ENCODE results near the gene WDR35.

WDR35 gene

GRCh38 chr2:19955544-19956422 is 34.1 kb downstream of the WDR35 start:
- TF ChIP-seq ZNF70 (CRISPR knock-in tag; IDR thresholded peaks at IDR 0.05) = no peak
- TF ChIP-seq TOX (CRISPR knock-in tag; IDR thresholded peaks at IDR 0.05; ENCODE audit: borderline replicate concordance) = no peak
- TF ChIP-seq OSR1 (CRISPR knock-in tag; IDR thresholded peaks at IDR 0.05) = no peak
- no peak for TF ChIP-seq POU6F1 (CRISPR knock-in tag; IDR thresholded peaks at IDR 0.05; ENCODE audit: borderline replicate concordance, low read depth)
- no peak for TF ChIP-seq GLIS3 (CRISPR knock-in tag; IDR thresholded peaks at IDR 0.05)
- no peak for TF ChIP-seq TSHZ2 (CRISPR knock-in tag; IDR thresholded peaks at IDR 0.05)
- TF ChIP-seq BACH2 (CRISPR knock-in tag; IDR thresholded peaks at IDR 0.05; ENCODE audit: borderline replicate concordance) = no peak
- TF ChIP-seq ZNF565 (CRISPR knock-in tag; conservative IDR thresholded peaks at IDR 0.05; ENCODE audit: low read depth) = no peak
- no peak for TF ChIP-seq ZFP30 (CRISPR knock-in tag; IDR thresholded peaks at IDR 0.05)
- no peak for TF ChIP-seq ZFP3 (CRISPR knock-in tag; IDR thresholded peaks at IDR 0.05)
- no peak for TF ChIP-seq SNAI2 (CRISPR knock-in tag; IDR thresholded peaks at IDR 0.05)
- no peak for TF ChIP-seq ISL1 (CRISPR knock-in tag; IDR thresholded peaks at IDR 0.05)
- no peak for TF ChIP-seq RARB (CRISPR knock-in tag; IDR thresholded peaks at IDR 0.05)
- no peak for TF ChIP-seq ZNF8 (CRISPR knock-in tag; IDR thresholded peaks at IDR 0.05)
- peak; percentile 100 for ATAC-seq

DNA sequence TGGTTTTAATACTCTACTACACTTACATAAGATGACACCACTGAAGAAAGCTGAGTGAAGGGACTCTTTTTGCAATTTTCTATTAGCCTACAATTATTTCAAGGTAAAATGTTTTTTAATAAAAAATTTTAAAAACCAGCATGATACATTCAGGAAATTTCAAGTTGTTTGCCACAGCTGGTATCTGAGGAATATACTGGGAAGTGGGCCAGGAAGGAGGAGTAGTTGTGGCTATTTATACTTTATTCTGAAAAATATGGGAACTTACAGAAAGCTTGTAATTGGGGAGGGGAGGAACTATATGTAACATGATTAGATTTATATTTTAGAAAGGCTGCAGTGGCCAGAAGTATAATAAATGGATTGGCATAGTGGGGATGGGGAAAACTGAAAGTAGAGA is 40.8 kb downstream of the WDR35 start:
- TF ChIP-seq OSR1 (CRISPR knock-in tag; IDR thresholded peaks at IDR 0.05) = no peak
- no peak for TF ChIP-seq ZNF8 (CRISPR knock-in tag; IDR thresholded peaks at IDR 0.05)
- TF ChIP-seq TCF4 (CRISPR knock-in tag; IDR thresholded peaks at IDR 0.05; ENCODE audit: borderline replicate concordance) = no peak
- no peak for TF ChIP-seq BACH2 (CRISPR knock-in tag; IDR thresholded peaks at IDR 0.05; ENCODE audit: borderline replicate concordance)
- no peak for TF ChIP-seq POU6F1 (CRISPR knock-in tag; IDR thresholded peaks at IDR 0.05; ENCODE audit: borderline replicate concordance, low read depth)
- no peak for TF ChIP-seq TOX (CRISPR knock-in tag; IDR thresholded peaks at IDR 0.05; ENCODE audit: borderline replicate concordance)
- TF ChIP-seq ARNTL (CRISPR knock-in tag; IDR thresholded peaks at IDR 0.05; ENCODE audit: borderline replicate concordance, low read depth) = no peak
- TF ChIP-seq ESRRG (CRISPR knock-in tag; IDR thresholded peaks at IDR 0.05) = no peak
- TF ChIP-seq, protein P1, sequence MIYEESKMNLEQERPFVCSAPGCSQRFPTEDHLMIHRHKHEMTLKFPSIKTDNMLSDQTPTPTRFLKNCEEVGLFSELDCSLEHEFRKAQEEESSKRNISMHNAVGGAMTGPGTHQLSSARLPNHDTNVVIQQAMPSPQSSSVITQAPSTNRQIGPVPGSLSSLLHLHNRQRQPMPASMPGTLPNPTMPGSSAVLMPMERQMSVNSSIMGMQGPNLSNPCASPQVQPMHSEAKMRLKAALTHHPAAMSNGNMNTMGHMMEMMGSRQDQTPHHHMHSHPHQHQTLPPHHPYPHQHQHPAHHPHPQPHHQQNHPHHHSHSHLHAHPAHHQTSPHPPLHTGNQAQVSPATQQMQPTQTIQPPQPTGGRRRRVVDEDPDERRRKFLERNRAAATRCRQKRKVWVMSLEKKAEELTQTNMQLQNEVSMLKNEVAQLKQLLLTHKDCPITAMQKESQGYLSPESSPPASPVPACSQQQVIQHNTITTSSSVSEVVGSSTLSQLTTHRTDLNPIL (CRISPR knock-in tag; IDR thresholded peaks at IDR 0.05; ENCODE audit: low read depth) = no peak
- TF ChIP-seq CSDC2 (CRISPR knock-in tag; IDR thresholded peaks at IDR 0.05) = no peak
- no peak for TF ChIP-seq PPARA (CRISPR knock-in tag; IDR thresholded peaks at IDR 0.05; ENCODE audit: borderline replicate concordance)
- TF ChIP-seq ZNF70 (CRISPR knock-in tag; IDR thresholded peaks at IDR 0.05) = no peak

GRCh38 chr2:19947184-19947940 is 42.5 kb downstream of the WDR35 start:
- ATAC-seq = no peak
- no peak for TF ChIP-seq ESRRG (CRISPR knock-in tag; IDR thresholded peaks at IDR 0.05)
- no peak for TF ChIP-seq ZFP30 (CRISPR knock-in tag; IDR thresholded peaks at IDR 0.05)
- TF ChIP-seq, protein P1 (CRISPR knock-in tag; IDR thresholded peaks at IDR 0.05; ENCODE audit: low read depth) = no peak
- no peak for TF ChIP-seq ARNTL (CRISPR knock-in tag; IDR thresholded peaks at IDR 0.05; ENCODE audit: borderline replicate concordance, low read depth)
- TF ChIP-seq, protein P2, sequence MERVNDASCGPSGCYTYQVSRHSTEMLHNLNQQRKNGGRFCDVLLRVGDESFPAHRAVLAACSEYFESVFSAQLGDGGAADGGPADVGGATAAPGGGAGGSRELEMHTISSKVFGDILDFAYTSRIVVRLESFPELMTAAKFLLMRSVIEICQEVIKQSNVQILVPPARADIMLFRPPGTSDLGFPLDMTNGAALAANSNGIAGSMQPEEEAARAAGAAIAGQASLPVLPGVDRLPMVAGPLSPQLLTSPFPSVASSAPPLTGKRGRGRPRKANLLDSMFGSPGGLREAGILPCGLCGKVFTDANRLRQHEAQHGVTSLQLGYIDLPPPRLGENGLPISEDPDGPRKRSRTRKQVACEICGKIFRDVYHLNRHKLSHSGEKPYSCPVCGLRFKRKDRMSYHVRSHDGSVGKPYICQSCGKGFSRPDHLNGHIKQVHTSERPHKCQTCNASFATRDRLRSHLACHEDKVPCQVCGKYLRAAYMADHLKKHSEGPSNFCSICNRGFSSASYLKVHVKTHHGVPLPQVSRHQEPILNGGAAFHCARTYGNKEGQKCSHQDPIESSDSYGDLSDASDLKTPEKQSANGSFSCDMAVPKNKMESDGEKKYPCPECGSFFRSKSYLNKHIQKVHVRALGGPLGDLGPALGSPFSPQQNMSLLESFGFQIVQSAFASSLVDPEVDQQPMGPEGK (CRISPR knock-in tag; IDR thresholded peaks at IDR 0.05; ENCODE audit: borderline replicate concordance) = no peak
- no peak for TF ChIP-seq TSHZ2 (CRISPR knock-in tag; IDR thresholded peaks at IDR 0.05)
- TF ChIP-seq CSDC2 (CRISPR knock-in tag; IDR thresholded peaks at IDR 0.05) = no peak
- no peak for TF ChIP-seq GLIS3 (CRISPR knock-in tag; IDR thresholded peaks at IDR 0.05)
- TF ChIP-seq TCF4 (CRISPR knock-in tag; IDR thresholded peaks at IDR 0.05; ENCODE audit: borderline replicate concordance) = no peak

More for the DNA sequence above, 40.8 kb downstream of the WDR35 start:
- ATAC-seq = peak; percentile 76
